ENCODE measurements around the gene DDX5.
"Not testable (repeated sequence)": the region's sequence is repeated elsewhere in the genome, so short reads cannot be mapped to it uniquely, and the experiment has no call there.

The DDX5 gene

DNA sequence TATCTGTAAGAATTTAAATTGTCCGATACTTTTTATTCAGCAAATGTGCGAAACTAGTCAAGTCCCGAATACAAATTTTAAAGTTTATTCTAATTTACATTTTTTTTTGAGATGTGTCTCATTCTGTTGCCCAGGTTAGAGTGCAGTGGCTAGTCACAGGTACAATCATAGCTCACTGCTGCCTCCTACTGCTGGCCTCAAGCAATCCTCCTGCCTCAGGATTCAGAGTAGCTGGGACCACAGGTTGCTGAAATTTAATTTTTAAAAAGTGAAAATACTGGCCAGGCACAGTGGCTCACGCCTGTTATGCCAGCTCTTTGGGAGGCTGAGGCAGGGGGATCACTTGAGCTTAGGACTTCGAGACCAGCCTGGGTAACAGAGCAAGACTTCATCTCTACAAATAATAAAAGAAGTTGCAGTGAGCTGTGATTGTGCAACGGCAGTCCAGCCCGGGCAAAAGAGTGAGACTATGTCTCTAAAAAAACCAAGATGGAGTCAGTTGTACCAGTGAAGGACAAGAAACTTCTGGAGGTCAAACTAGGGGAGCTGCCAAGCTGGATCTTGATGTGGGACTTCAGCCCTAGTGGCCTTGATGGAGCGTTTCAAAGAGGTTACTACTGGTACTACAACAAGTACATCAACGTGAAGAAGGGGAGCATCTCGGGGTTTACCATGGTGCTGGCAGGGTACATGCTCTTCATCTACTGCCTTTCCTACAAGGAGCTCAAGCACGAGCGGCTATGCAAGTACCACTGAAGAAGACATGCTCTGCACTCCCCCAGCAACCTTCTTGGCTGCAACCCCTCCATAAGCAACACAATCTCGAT, 14.8 kb downstream of the DDX5 start:
- no peak for DNase-seq

DNA sequence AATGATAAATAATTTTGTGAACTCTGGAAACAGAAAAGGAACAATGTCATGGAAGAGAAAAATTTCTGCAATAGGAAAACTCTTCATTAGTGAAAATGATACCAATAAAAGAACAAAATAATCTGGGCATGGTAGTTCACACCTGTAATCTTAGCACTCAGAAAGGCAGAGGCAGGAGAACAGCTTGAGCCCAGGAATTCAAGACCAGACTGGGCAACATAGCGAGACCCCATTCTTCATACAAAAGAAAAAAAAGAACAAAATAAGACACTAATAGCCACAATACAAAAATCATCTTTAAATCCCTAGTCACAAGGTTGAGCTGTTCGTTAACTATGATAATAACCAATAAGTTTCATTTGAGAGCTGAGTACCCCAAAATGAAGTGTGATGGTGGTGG, 17.8 kb downstream of the DDX5 start:
- DNase-seq = no peak

DNA sequence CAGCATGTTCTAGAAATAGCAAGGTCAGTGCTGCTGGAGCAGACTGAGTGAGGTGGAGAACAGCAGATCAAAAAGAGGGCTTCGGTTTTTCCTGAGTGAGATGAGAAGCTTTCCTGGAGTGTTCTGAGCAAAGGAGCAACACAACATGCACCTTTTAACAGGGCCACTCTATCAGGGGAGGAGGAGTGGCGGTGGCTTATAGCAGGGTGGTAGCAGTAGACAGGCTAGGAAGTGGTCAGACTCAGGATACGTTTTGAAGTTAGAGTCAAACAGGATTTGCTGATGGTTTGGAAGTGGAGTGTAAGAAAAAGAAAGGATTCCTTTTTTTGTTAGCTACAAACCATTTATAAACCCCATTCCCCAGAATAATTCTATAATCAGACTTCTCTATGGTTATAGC, 21.7 kb downstream of the DDX5 start:
- no peak for DNase-seq

DNA sequence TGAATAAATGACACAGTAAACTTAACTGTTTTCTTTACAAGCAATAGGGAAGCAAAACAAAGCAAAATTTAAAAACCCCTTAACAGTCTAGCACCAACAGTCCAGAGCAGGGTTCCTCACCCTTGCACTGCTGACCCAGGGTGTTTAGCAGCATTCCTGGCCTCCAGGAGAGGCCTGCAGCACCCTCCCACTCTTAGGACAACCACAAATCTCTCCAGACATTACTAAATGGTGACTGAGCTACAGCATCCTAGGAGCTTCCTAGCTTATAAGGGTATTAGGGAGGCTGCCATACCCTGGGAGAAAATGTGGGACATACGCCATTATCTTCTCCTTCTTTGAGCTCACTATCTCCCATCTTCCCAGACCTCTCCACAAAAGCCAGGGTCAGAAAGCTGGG, 25.1 kb downstream of the DDX5 start:
- no peak for DNase-seq

DNA sequence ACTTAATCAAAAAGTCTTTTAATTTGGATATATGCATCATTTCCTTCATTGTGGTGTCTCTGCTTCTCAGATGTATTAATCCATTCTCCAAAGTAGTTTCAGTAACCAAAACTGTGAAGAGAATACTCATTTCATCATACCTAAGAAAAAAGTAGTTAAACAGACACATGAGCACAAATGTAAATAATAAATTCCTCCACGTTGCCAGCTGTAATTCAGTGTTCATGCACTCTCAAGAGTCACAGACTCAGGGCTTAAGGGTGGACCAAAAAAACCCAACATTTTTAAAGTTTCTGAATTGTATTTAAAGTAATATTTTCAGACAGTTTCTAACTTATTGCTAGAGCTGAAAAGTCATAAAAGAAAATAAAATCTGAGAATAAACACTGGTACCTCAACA, 28.2 kb downstream of the DDX5 start:
- DNase-seq = no peak

DNA sequence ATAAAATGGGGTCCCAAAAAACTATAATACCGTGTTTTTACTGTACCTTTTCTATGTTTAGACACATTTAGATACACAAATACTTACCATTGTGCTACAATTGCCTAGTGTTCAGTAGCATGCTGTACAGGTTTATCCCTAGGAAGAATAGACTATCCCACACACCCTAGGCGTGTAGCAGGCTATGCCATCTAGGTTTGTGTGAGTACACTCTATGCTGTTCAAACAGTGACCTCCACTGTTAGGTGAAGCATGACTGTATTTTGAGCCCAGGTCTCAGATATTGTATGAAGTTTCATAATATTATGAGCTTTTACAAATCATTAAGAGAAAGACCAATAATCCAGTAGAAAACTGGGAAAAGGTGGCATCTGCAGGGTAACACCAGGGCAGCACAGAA, 33.5 kb downstream of the DDX5 start:
- DNase-seq = no peak

DNA sequence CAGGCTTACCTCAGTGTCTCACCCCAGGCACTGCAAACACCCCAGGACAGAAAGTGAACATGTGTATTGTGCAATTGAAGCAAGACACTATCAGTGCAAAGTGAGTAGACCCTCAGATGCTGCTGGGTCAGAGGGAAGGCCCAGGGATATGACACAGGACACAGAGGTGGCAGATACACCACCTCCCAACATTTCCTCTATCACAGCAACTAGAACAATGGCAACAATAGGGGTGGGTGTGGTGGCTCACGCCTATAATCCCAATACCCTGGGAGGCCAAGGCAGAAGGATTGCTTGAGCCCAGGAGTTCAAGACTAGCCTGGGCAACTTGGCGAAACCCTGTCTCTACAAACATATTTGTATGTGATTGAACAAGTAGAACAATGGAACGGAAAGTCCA, 34.6 kb downstream of the DDX5 start:
- DNase-seq = no peak

DNA sequence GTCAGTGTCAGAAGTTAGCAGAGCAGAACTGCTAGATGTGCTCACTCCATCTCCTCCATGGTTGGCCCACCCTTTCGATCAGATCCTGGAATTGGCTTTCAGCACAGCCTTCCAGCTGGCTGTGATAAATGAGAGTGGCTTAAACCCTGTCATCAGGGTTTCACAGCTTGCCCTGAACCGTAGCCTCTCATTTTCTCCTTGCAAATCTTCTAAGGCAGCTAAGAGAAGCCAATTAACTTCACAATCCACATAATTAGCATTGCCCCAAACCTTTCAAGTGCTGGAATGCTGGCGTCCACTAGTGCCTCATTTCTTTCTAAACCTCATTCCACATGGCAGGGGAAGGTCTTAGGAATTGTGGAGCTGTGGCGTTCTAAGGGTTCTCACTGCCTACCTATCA, 35.5 kb downstream of the DDX5 start:
- no peak for DNase-seq

DNA sequence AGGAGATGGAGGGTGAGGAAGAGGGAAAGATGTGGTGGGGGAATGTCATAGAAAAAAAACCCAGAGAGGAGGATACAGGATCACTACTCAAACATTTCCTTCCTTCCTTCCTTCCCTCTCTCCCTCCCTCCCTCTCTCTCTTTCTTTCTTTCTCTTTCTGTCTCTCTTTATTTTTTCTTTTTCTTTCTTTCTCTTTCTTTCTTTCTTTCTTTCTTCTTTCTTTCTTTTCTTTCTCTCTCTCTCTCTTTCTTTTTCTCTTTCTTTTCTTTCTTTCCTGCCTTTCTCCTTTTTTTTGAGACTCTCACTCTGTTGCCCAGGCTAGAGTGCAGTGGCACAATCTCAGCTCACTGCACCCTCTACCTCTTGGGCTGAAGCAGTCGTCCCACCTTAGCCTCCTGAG, 39.3 kb downstream of the DDX5 start:
- DNase-seq = not testable (repeated sequence)

DNA sequence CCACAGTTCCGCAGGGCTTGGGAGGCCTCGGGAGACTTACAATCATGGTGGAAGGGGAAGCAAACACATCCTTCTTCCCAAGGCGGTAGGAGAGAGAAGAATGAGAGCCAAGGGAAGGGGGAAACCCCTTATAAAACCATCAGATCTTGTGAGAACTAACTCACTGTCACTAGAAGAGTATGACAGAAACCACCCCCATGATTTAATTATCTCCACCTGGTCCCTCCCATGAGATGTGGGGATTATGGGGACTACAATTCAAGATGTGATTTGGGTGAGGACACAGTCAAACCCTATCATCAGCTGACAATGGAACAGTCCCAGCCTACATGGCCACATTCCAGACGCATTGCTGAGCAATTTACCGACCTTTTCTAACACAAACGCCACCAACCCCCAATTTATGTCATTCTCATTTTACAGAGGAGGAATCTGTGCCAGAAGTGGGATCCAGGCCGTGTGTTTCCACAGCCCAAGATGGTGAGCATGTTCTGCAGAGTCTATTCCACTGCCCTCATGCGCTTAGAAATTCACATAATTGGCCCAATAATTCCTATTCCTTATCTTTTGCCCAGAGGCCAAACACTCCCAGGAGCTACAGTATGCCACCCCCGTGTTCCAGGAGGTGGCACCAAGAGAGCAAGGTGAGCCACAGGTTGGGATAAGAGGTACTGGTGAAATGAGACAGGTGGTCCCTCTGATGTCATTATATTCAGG, 39.9 kb downstream of the DDX5 start:
- DNase-seq = no peak

DNA sequence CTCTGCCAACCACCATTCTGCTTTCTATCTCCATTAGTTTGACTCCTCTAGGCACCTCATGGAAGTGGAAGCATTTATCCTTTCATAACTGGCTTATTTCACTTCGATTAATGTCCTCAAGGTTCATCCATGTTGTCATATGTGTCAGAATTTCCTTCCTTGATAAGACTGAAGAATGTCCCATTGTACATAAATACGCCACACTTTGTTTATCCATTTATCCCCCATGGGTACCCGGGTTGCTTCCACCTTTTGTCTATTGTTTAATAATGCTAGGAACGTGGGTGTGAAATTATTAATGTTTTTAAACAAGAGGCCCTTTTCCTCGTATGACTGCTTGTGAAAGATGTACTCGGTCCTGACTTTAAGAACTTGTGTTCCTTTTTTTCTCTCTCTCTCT, 44.3 kb downstream of the DDX5 start:
- DNase-seq = no peak

DNA sequence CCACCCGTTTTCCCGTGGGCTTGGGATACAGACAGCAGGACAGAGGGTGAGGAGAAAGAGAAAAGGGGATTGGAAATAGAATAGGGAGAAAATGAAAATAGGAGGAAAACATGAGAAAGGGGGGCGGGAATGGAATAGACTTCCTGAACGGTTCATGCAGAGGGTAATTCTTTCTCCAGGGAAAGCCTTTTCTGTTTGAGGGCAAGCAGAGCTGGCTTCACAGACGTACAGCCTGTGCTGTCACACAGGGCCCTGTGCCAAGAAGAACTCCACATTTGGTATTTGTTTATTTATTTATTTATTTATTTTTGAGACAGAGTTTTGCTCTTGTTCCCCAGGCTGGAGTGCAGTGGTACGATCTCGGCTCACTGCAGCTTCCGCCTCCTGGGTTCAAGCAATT, 45.1 kb downstream of the DDX5 start:
- DNase-seq = no peak

DNA sequence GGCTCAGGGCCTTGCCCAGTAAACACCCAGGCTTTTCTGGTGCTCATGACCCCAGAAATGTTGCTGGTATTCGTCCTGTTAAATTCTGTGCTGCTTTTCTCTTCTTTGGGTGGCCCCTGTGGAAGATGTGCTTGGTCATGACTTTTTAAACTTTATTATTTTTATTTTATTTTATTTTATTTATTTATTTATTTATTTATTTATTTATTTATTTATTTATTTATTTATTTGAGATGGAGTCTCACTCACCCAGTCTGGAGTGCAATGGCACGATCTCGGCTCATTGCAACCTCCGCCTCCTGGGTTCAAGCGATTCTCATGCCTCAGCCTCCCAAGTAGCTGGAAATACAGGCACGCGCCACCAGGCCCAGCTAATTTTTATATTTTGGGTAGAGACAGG, 46.3 kb downstream of the DDX5 start:
- not testable (repeated sequence) for DNase-seq

DNA sequence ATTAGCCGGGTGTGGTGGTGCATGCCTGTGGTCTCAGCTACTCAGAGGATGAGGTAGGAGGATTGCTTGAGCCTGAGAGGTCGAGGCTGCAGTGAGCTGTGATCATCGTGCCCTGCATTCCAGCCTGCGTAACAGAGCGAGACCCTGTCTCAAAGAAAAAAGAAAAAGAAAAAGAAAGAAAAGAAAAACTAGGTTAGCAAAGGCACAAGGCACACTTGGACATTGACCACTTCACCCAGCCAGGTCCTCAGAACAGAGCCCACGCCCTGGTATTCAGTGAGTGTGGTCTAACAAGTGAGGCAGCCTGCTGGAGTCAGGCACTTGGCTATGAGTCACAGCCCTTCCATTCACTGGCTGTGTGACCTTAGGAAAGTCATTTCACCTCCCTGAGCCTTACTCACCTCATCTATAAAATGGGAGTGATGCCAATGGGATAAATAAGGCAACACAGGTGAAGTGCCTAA, 46.8 kb downstream of the DDX5 start:
- DNase-seq = no peak

DNA sequence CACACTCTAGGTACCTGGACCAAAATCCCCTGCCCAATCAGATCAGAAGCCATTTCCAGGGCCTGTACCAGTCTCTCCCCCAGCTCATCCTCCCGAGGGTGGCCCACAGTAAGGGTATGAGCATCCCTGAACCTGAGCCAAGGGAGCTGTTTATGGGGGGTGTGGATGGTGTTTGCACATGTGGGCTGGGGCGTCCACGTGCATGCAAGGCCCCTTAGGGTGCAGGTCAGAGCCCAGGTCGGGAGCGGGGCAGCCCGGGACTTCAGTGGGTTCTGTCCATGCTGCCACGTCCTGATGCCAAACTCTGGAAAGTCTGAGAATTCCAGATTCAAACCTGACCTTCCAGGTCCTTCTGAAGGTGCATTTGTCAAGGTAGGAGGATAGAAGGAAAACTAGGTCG, 47.3 kb downstream of the DDX5 start:
- DNase-seq = no peak

DNA sequence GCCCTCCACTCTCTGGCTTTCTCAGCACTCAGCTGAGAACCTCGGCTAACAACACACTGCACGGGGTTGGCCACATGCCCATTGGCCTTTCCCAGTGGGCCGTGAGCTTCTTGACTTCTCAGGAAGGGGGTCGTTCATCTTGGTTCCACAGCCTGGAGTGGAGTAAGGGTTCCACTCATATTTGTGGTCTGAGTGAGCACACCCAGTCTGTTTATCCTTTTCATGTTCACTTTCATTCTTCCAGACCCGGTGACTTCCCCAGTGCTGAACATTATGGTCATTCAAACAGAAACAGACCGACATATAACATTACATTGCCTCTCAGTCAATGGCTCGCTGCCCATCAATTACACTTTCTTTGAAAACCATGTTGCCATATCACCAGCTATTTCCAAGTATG, 48.9 kb downstream of the DDX5 start:
- DNase-seq = no peak

DNA sequence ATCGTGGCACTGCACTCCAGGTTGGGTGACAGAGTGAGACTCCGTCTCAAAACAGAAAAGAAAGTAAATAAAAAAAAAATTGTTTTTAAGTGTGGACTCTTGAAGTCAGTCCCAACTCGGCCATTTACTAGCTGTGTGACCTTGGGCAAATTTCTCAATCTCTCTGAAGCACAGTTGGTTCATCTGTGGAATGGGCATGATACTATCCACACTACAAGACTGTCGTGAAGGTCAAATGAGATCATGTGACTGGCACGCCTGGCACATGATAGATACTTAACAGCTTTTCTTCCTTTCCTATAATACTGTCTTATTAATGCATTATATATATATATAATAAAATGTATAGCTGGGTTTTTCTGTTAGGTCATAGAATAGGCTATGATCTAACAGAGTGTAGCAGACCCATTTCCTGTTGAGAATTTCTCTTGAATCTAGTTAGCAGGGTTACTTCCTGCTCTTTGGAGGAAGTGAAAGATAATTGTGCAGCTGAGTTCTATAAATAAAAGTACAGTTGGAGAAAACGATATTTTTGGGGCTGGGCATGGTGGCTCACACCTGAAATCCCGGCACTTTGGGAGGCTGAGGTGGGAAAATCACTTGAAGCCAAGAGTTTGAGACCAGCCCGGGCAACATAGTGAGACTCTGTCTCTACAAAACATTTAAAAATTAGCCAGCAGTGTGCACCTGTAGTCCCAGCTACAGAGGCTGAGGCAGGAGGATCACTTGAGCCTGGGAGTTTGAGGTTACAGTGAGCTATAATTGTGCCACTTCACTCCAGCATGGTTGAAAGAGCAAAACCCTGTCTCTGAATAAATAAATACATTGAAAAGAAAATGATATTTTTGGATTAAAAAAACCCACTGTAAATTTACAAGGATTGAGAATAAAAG, 49.9 kb downstream of the DDX5 start:
- DNase-seq = no peak

DNA sequence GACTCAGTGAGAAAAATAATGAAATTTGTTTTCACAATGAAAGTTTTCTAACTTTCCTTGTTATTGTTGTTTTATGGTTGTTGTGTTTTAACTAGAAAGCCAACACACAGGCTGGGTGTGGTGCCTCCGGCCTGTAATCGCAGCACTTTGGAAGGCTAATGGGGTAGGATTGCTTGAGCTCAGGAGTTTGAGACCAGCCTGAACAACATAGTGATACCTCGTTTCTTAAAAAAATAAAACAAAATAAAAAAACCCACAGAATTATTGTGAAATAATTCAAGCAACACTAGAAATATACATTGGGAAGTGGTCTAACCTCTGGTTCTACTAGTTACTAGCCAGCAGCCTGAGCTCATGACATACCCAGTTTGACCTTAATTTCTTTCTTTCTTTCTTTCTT, 56.5 kb downstream of the DDX5 start:
- no peak for DNase-seq

DNA sequence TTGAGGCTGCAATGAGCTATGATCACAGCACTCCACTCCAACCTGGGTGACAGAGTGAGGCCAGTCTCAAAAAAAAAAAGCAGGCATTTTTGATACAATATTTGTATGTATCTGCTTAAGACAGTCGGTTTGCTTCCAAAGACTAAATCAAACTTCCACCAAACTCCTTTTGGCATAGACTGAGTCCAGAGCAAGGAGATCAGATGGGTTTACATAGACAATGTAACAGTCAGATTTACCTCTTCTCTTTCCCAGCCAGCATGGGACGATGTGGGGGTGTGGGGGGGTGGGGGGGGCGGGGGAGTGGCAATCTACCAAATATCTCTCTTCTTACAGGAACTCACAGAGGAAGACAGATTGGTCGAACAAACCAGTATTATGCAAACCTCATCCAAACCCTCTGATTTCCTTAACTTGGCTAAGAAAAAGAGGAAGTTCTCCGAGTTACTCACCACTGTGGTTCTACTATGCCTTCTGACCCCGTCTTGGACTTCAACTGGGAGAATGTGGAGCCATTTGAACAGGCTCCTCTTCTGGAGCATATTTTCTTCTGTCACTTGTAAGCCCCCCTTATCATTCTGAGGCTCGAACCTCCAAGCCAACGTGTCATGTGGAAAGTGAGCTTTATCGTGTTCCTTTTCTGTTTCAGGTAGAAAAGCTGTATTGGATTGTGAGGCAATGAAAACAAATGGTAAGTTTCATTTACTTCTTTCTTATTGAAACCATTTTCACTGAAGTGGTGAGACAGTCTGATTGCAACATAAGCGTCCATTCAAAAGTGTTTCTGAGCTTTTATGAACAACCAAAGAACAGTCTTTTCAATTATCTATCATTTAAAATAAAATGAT, 57.2 kb downstream of the DDX5 start, which contains the start of gene MILR1:
MILR1 (plus strand) TSS at position 451 of the 848 bp plus-strand sequence; CDS start at position 505, 54 bp downstream.
- no peak for DNase-seq

Data from NCI-H1092 (cell line).